GM13976 (cell line): ENCODE results near the gene POLA2.
A peak's percentile ranks its signal among the peaks of the same experiment; 100 is the strongest.

ENCODE experiments used
- DNase-seq: peaks from one replicate; pipeline ENCODE4 v3.0.0; 2012; ENCODE audit warnings: low spot score
- in situ Hi-C: fragments of 300-500 bp; cut with MboI; formaldehyde crosslinking; loops from one replicate; pipeline ENCODE4 v1.12.0; 2022; ENCODE audit warnings: low sequenced_read_pairs, mixed read lengths, inconsistent platforms; ENCODE audit not compliant: unreplicated experiment
- TF ChIP-seq, protein P1 (sequence below): IDR thresholded peaks from 2 replicates; pipeline ENCODE4 v1.5.1; 2012; ENCODE audit warnings: borderline replicate concordance, mild to moderate bottlenecking; ENCODE audit not compliant: insufficient read depth; ENCODE audit errors: extremely low read depth, missing control alignments, control extremely low read depth

POLA2 gene, protein sequence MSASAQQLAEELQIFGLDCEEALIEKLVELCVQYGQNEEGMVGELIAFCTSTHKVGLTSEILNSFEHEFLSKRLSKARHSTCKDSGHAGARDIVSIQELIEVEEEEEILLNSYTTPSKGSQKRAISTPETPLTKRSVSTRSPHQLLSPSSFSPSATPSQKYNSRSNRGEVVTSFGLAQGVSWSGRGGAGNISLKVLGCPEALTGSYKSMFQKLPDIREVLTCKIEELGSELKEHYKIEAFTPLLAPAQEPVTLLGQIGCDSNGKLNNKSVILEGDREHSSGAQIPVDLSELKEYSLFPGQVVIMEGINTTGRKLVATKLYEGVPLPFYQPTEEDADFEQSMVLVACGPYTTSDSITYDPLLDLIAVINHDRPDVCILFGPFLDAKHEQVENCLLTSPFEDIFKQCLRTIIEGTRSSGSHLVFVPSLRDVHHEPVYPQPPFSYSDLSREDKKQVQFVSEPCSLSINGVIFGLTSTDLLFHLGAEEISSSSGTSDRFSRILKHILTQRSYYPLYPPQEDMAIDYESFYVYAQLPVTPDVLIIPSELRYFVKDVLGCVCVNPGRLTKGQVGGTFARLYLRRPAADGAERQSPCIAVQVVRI

GRCh38 chr11:65261591-65262380 is at the start of gene POLA2:
TSS of gene POLA2 (plus strand) at chr11:65261962. CDS start at chr11:65262293, 331 bp downstream.
- in situ Hi-C loops, result no loop called here

GRCh38 chr11:65212226-65212801 is 49.4 kb upstream of the POLA2 start:
- no peak for DNase-seq
- TF ChIP-seq, protein P1, sequence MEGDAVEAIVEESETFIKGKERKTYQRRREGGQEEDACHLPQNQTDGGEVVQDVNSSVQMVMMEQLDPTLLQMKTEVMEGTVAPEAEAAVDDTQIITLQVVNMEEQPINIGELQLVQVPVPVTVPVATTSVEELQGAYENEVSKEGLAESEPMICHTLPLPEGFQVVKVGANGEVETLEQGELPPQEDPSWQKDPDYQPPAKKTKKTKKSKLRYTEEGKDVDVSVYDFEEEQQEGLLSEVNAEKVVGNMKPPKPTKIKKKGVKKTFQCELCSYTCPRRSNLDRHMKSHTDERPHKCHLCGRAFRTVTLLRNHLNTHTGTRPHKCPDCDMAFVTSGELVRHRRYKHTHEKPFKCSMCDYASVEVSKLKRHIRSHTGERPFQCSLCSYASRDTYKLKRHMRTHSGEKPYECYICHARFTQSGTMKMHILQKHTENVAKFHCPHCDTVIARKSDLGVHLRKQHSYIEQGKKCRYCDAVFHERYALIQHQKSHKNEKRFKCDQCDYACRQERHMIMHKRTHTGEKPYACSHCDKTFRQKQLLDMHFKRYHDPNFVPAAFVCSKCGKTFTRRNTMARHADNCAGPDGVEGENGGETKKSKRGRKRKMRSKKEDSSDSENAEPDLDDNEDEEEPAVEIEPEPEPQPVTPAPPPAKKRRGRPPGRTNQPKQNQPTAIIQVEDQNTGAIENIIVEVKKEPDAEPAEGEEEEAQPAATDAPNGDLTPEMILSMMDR, result no peak
- in situ Hi-C loops, result no loop called here

More at GRCh38 chr11:65261591-65262380, at the start of gene POLA2:
- DNase-seq, result peak; percentile 99
- TF ChIP-seq, protein P1, result no peak

DNA sequence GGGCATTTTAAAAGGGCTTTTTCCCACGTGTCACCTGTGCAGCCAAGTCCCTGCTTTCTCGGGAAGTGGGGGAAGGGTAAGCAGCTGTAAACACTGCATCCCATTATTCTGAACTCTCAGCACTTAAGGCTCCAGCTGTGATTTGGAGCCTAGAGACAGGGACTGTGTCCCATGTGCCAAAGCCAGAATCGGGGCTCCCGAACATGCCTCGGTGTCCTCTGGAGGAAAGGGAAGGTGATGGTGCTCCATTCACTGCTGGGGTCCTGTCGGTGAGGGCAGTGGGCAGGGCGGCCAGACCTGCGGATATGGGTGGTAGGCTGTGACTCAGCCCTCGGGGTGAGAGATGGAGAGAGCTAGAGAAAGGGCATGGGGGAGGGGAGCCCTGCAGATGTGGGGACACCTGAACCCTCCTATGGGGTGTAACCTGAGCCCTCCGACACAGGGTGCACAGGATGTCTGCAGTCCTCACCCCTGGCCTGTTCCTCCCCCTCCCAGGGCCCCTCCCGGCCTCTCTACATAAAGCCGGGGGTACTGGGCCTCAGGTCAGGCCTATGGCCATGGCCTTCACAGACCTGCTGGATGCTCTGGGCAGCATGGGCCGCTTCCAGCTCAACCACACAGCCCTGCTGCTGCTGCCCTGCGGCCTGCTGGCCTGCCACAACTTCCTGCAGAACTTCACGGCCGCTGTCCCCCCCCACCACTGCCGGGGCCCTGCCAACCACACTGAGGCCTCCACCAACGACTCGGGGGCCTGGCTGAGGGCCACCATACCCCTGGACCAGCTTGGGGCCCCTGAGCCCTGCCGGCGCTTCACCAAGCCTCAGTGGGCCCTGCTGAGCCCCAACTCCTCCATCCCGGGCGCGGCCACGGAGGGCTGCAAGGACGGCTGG is 48.2 kb upstream of the POLA2 start:
- in situ Hi-C loops, result no loop called here
- no peak for DNase-seq
- TF ChIP-seq, protein P1, result no peak

GRCh38 chr11:65214212-65214845 is 47.4 kb upstream of the POLA2 start:
- TF ChIP-seq, protein P1, result no peak
- DNase-seq, result no peak
- in situ Hi-C loops, result no loop called here

- in situ Hi-C loops, result no loop called here
- DNase-seq, result peak; percentile 36
- TF ChIP-seq, protein P1, result no peak
These were observed 46.2 kb upstream of the POLA2 start for GRCh38 chr11:65215441-65216076.
